Suppressor macrophage treated with lipopolysaccharide for 1 hour (primary cell): ENCODE results near the gene ARHGAP5.

Source experiments
- DNase-seq, 3 donors: peaks; one replicate each; pipeline ENCODE4 v3.0.0-alpha.2; 2020 to 2022

ARHGAP5 gene

DNA sequence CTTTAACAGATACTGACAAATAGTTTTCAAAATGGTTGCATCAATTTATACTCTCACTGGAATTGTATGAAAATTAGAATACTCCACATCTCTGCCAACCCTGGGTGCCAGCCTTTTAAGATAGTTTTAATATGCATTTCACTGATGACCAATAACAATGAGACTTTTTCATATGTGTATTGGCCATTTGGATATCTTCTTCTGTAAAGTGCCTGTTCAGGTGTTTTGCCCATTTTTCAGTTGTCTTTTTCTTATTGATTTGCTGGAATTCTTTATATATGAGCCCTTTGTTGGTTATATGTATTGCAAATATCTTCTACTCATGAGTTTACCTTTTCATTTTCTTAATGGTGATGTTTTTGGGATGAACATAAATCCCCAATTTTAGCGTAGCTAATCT lies 108.0 kb downstream of the ARHGAP5 start:
- DNase-seq = no peak

DNA sequence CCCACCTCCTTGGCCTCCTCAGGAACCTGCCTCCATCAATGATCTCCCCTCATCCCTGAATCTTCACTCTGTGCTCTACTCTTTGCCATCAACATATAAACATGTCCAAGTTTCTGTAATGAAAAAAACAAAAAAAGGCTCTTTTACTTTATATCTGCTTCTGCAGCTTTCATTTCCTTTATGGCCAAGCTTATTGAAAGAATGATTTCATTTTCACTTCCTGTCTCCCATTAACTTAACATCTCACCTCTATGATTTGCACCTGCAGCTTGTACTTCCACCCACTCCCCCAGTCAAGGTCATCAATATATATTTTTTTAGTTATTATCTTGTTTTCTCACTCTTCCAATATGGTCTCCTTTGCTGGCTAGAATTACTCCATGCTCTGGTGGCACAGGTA lies 109.1 kb downstream of the ARHGAP5 start:
- no peak for DNase-seq

DNA sequence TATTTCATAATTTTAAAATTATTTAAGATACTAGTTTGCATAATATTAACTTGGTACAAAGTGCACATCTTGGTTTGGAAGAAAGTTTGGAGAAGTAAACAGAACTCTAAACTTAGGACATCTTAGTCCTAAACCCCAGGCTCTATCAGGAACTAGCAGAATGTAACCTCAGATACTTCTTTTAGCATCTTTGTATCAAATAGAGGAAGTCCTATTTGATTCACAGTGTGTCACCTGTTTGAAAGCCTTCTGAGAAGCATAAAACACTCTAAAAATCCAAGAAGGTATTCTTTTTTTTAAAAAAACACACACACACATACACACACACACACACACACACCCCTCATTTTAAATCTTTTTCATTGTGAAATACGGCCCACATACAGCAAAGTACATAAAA lies 112.7 kb downstream of the ARHGAP5 start:
- no peak for DNase-seq

GRCh38 chr14:32190673-32191072 lies 113.6 kb downstream of the ARHGAP5 start:
- DNase-seq = peak in 1 of 3 donors; percentile 30

- DNase-seq = no peak
These were observed 115.7 kb downstream of the ARHGAP5 start for GRCh38 chr14:32192712-32193373.

GRCh38 chr14:32193532-32193931 lies 116.4 kb downstream of the ARHGAP5 start:
- DNase-seq = no peak

DNA sequence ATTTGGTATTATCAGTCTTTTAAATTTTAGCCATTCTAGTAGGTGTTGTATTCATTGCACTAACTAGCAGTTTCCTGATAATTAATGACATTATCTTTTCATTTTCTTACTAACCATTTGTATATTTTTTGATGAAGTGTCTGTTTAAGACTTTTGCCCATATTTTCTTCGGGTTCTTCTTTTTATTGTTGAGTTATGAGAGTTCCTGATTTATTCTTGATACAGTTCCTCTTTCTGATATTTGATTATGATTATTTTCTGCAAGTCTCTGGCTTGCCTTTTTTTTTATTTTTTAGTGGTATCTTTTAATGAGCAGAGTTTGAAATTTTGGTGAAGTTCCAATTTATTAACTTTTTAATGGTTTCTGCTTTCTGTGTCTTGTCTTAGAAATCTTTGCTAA lies 118.5 kb downstream of the ARHGAP5 start:
- peak in 2 of 3 donors; percentile 35 to 38 for DNase-seq

GRCh38 chr14:32197919-32198318 lies 120.8 kb downstream of the ARHGAP5 start:
- DNase-seq = no peak

GRCh38 chr14:32200368-32201192 lies 123.5 kb downstream of the ARHGAP5 start:
- peak; percentile 19 to 60 (median 51) for DNase-seq

DNA sequence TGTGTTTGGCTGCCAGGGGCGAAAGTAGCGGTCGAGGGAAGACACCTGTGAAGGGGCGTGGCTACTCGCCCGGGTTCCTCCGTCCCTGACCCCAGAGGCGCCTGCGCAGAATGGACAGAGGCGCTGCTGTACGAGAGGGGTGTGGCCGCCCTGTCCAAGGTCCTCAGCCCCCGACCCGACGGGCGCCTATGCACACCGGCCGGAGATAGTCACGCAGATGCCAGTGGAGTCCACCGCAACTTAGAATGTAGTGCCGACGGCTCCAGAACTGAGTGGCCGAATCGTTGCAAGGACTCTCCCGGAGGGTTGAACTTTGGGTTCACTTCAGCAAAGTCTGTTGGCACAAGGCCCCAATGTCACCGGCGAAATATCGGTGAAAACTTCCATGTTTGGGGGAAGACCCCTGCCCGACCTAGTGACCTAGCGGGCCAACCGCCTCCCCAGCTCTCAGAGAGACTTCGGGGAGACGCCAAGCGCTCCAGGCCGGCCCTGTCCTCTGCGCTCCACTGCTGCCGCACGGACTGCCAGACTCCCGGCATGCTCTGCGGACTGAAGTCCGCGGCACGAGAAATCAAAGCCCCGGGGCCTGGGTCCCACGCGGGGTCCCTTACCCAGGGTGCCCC lies 124.2 kb downstream of the ARHGAP5 start:
- peak; percentile 39 to 61 (median 40) for DNase-seq

- DNase-seq = no peak
These were observed 124.8 kb downstream of the ARHGAP5 start, which contains the start of gene RNU6-7 for GRCh38 chr14:32201816-32202490. TSS of gene RNU6-7 (plus strand) at chr14:32202045.

GRCh38 chr14:32202491-32202997 lies 125.4 kb downstream of the ARHGAP5 start:
- no peak for DNase-seq

DNA sequence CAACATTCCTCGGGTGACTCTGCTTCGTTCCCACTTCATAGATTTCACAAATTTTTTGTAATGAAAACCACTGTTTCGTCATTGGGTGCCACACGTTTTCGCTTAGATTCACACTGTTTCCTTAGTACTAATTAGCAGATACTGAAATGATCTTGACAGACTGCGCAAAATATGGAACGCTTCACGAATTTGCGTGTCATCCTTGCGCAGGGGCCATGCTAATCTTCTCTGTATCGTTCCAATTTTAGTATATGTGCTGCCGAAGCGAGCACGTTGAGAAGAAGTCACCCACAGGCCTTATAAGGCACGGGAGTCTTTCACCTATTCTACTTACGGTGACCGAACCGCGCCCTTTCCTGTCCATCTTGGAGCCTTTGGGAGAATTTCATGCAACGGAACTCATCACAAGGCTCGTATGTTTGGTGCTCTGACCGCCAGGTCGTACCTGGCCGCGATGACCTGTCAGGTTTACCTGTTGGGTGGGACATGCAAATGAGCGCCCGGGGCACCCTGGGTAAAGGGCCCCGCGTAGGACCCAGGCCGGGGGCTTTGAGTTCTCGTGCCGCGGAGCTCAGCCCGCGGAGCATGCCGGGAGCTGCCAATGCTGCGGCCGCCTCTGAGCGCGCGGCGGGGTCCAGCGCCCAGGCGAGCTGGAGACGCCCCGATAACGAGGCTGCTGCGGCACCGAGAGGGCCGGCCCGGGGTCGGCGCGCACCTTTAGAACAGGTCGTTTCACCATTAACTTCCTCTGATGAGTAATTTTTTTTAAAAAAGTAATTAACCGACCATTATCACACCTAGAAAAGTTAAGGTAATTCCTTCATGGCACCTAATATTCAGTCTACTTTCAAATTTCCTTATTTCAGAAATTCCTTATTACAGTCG lies 126.1 kb downstream of the ARHGAP5 start, which contains the start of gene RNU6-8:
Gene RNU6-8 (minus strand): TSS at position 272 of the 885 bp plus-strand sequence.
- peak; percentile 59 to 78 (median 71) for DNase-seq

DNA sequence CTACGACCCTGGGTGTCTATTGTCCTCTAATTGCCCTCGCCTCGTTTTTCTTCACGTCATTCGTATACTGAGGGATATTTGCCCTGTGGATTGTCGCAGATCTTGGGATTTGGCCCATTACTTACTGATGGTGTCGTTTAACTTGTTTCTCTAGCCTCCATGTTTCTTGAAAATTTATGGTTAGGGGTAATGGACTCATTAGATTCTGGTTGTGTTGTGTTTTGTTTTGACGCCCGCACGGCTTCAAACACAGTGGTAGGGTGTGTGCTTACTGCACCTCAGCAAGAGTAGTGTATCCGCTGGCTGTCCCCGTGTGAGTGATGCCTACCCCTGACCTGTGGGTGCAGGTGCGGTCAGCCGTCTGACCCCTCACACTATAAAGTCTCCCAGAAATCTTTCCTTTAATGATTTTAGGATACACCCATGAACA lies 126.8 kb downstream of the ARHGAP5 start:
- no peak for DNase-seq

DNA sequence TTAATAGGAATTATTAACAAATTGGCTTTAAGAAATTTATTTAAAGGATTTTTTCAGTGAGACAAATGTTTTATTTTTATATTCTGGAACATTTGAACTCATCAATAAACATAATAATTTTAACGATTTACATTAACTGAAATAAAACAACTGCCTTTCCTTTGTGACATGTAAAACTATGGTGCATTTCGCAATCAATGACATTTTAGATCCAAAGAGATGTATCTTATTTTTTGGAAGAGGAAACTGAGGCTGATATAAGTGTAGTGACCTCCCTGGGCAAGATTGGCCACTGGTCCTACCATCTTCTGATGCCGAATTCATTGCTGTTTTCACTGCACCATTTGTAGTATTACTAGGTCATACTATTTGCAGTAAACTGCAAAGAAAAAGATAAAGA lies 128.4 kb downstream of the ARHGAP5 start:
- no peak for DNase-seq

- peak in 2 of 3 donors; percentile 46 to 66 for DNase-seq
These were observed 128.9 kb downstream of the ARHGAP5 start for GRCh38 chr14:32205984-32206383.

DNA sequence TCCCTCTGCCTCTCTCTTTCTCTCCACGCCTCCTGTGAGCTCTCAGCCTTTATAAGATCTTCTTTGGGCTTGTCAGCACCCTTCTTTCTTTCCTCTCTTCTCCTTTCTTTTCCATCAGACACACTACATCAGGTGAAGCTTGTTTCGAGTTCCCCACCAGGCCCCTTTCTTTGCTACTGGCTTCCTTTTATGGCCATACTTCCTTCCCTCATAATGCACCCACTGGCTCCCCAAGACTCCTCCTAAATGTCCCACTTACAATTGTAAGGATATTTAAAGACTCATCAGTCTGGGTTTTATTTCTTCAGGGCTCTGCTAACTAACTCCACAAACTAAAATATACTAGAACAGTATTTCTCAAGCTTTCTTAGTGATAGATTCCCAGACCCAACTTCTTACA lies 129.4 kb downstream of the ARHGAP5 start:
- DNase-seq = no peak

DNA sequence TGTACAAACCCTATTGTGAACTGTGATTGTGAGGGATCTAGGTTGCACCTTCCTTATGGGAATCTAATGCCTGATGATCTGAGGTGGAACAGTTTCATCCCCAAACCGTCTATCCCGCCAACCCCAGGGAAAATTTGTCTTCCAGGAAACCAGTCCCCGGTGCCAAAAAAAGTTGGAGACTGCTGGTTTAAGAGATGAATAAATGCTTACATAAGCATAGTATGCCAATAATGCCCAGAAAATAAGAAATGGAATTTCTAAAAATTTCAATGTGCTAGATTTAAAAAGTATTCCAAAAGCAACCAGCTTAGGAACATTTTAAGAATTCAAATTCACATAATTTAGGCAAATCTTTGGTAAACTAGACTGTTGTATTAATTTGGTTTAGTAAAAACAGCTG lies 131.4 kb downstream of the ARHGAP5 start:
- no peak for DNase-seq
